HG03064 (cell line): Measurements from ENCODE around the gene HDGF.

Experiments
- ATAC-seq: cut with Tn5 transposase; IDR thresholded peaks from one replicate; pipeline ENCODE4 v1.9.1; 2021; ENCODE audit warnings: low read depth; ENCODE audit not compliant: unreplicated experiment

Gene HDGF

DNA sequence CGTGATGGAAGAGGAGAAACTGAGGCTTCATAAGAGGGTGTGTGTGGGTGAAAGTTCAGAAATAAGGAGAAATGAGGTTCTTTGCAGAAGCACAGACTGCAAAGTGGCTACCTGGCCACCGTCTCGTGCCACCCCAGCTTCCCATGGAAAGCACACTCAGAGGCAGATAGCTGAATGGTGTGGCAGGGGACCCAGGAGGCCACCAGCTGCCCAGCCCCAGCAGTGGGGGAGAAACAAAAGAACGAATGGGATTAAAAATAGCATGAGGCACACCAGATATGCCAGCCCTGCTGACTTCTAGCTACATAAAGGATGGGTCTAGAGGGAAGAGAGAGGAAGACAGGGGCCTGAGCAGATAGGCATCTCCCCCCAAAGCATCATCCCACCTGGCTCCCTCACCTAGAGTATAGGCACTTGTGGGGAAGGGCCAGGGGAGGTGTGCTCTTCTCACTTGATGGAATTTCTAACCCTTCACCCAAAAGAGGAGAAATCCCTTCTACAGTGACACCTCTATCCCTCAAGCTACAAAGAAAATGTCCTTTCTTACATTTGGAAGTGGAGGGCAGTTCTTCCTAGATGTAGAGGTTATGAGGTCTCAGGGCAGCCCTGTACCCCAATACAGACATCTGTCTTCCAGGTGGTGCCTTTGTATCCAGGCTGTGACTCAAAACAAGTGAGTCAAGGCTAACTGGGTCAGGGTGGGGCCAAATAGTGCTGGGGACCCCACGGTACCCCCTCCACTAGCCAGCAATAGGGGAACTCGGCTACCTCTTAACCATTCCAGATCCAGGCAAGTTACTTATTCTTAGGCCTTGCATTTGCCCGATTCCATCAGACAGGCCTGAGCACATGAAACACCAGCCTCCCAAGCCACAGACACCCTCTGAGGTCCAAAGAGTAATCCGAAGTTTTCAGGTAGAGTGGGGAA lies 3.5 kb downstream of the HDGF start:
- no peak for ATAC-seq

DNA sequence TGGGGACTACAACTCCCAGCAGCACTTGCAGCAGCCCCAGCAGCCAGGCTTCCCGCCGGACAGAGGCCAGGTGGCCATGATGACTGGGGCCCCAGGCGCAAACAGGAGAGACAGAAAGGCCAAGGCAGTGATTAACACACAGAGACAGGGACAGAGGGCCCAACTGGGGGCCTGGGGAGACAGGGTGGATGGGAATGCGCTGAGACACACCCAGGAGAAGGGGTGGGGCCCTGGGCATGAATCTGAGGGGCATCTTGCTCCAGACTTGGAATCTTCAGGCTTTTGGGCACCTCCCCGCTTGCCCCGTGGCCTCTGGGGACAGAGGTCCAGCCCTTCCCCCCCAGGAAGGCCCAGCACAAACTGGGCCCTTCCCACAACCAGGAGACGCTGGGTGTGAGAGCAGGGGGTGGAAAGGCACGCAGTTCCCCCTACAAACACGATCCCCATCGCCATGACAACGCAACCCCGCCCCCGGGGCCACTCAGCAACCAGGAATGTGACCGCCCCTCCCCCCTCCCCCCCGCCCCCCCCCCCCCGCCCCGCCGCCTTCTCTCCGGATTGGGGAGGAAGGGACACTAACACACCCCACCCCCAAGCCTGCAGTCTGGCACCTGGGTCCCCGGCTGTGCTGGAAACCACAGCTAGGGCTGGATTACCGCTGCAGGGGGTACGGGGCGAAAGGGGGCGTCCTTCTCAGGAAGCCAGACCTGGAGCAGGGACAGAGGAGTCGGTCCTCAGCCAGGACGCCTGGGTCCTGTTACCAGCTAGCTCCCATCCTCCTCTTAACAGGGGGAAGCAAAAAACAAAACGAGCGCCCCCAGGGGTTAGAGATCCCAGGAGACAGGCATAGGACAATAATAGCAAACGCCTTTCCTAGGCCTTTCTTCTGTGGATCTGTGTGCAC lies 4.5 kb downstream of the HDGF start:
- no peak for ATAC-seq

DNA sequence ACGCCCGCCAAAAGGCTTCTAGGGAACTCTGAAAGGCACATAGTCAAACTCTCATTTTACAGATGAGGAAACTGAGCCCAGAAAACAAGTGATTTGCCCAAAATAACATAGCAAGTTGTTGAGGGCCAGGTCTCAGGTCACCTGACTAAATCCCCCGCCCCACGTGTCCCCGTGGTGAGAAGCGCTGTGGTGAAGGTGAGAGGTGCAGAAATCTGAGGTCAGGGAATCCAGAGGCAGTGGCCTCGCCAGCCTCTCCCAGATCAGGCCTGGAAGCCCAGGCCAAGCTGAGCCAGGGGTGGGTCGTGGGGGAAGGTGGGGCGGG lies 5.1 kb downstream of the HDGF start:
- ATAC-seq = no peak

DNA sequence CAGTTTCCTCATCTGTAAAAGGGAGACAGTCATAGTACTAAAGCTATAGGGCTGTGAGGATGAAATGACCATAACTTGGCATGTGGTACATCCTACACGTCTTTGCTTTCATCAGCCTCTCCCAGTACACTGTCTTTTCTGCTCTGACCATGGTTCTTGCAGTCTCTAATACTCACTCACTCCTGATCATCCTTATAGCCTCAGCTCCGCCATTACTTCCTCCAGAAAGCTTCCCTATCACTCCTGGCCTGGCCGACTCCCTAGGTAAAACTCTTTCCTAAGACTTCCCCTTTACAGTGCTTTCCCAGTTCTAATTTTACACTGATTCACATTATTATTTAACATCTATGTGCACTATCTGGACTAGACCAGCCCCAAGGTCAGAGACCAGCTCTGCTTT lies 5.6 kb downstream of the HDGF start:
- no peak for ATAC-seq

DNA sequence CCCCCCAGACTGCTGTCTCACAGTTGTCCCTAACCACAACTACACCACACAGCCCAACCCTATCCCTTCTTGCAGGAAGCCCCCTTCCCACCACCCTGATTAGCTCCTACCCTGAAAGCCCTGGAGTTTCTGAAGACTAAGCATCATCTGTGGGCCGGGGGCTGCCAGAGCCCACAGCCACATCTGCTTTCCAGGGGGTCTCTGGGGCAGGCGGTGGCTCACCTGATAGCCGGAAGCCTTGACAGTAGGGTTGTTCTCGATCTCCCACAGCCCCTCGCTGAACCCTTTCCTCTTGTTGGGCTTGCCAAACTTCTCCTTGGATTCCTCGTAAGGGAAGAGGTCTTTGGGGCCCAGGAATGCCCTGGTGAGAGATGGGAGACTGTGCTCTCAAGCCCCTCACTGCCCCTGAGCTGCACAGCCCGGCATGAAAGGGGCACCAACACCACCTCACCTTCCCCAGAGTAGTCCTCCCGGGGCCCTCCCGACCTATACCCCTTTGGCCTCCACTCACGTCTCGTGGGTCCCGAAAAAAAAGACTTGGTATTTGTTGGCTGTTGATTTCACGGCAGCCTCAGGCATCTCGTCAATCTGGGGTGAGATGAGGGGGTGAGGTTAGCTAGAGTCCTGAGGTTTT lies 6.6 kb downstream of the HDGF start:
- ATAC-seq = no peak

DNA sequence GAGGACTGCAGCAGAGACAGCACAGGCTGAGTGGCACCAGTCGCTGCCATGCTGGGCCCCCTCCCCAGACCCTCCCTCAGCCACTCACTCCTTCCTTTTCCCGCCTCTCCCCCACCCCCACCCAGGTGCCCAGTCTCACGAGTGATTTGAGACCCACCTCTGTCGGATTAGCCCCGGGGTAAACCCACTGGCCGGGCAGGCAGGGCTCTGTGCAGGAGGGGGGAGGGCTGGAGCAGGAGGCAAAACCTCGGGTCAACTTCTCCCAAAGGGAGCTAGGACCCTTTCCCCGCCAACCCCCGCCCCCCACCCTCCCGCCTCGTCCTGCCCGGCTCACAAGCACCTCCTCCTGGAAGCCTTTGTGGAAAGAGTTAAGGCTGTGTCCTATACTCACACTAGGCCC lies 7.1 kb downstream of the HDGF start:
- ATAC-seq = no peak

DNA sequence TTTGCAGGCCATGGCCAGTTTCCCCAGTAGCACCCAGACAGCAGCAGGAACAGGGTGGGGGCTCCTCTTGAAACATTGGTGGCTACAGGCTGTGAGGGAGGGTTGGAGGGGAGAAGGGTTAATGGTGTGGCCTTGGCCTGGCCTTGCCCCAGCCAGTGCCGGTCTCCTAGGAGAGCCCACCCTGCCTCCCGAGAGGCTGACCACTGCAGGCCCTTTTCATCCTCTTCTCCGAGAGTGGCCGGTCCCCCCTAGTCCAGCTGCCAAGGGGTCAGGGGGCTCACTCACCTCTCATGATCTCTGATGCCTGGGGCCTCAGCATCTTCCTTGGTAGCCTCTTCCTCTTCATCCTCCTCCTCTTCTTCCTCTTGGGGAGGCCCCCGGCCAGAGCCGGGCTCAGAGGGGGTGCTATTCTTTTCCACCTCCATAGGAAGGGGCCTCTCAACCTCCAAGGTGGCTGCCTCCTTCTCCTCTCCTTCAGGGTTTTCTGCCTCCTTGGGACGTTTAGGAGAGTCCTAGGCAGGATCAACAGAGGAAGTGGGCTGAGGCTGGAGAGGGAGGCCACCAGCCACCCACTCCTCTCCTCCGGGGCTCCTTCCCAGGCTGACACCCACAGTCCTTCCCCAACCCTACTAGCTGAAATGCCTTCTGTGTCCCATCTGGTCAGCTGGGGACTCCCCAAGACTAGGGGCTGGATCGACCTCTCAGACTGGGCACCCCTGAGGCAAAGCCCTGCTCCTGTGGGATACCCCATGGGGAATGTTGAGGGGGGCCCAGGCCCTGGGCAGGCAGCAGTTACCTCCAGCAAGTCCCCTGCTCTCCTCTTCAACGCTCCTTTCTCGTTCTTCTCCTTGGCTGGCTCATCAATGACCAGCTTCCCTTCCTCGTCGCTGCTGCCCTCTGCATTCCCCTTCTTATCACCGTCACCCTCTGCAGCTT lies 7.8 kb downstream of the HDGF start:
- no peak for ATAC-seq

DNA sequence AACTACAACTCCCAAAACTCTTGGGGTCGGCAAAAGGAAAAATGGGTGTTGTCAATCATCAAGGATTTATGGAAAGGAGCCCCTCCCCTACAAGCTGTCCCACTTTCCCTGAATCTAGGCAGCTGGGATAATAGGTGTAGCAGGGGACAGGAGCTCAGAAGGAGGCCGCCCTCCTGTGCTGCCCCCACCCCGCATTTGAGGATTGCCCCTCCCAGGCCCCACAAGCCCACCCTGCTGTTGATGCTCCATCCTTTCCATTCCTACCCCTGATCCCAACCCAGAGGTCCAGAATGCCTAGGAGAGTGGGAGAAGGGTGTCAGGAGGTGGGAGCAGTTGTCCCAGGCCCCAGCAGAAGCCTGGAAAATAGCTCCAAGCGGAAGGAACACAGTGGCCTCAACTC lies 8.7 kb downstream of the HDGF start:
- no peak for ATAC-seq

DNA sequence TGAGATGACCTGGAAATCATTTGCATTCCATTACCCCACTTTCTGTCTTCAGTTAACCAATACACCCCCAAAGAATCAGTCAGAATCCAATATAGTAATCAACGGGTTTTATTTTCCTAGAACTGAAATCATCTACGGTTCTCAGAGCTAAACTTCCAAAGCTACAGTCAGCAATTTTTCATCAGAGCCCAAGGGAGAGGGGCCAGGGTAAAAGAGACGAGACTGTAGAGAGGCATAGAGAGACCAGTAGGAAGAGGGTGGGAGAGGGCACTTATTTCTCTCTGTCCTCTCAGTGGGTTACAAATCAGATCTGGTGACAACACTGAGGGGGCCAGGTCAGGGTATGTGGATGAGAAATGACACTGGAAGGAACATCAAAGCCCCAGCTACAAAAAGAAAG lies 9.5 kb downstream of the HDGF start:
- ATAC-seq = no peak

DNA sequence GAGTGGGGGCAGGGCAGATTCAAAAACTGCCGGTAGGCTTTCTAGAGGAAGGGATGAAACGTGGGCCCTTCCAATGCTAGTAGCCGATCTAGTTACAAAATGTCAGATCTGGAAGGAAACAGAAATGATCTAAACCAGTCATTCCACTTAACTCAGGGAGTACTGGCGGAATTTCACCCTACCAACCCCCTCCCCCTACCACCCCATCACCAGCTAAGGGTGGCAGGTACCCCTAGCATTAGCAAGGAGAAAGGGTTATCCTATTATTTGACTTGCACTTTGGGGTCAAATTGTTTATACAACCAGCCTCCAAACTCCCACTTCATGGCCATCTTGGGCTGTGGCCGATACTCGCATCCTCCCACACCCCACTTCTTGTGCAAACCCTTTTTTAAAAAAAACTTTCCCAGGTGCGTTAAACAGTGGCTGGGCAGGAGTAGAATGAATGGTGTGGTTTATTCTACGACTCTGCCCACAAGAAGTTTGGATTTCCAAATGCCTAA lies 9.9 kb downstream of the HDGF start:
- no peak for ATAC-seq

DNA sequence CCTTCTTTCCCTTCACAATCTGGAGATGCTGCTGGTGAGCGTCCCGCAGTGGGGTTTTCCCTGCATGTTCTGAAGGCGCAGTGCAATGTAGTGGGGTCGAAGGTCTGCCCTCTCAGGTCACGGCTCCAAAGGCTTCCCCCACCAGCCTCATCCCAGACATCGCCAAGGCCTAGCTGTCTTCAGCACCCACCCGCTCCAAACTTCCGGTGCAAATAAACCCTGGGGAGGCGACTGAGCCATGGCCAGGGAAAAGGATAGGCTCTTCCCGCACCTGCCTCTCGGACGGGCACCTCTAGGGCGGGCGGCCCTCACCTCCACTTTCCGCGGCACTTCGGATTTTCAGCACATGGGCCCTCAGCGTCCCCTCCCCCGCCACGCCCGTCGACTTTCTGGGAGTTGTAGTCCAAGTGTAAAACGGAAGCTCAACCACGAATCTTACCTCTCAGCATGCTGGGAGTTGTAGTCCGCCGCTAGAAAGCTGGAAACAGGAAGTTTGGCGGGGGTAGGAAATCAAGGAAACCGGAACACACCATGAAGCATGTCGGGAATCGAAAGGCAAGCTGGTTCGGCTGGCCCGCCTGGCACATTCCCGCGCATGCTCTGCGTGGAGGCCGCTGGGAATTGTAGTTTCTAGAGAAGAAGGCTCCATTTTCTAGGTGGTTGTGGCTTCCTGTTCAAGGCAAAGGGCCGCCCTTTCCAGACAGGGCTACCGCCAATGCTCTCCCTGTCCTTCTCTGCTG lies 10.6 kb downstream of the HDGF start, which contains the start of gene MRPL24:
Gene MRPL24 (minus strand): TSS at position 348 of the 740 bp plus-strand sequence. CDS start 2,384 bp downstream, outside the sequence.
- peak; percentile 76 for ATAC-seq

DNA sequence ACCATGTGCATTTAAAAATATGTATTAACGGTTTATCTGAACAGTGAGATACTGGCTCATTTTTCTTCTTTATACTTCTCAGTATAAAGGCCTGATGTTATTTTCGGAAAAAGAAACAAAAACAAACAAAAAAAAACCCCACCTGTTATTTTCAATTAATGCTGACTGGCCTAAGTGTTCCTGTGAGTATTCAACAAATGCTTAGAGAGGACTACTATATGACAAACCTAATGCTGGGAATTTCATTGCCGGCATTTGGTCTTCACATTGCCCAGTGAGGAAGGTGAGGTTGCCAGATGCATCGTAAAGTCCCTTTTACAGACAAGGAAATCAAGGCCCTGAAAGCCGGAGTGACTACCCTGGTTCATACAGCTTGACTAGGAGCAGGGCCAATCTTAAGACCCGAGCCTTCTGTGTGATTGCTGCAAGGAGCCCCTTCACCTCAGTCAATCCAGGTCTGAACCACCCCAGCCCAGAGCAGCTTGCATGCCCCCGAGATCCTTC lies 11.2 kb downstream of the HDGF start:
- ATAC-seq = no peak

DNA sequence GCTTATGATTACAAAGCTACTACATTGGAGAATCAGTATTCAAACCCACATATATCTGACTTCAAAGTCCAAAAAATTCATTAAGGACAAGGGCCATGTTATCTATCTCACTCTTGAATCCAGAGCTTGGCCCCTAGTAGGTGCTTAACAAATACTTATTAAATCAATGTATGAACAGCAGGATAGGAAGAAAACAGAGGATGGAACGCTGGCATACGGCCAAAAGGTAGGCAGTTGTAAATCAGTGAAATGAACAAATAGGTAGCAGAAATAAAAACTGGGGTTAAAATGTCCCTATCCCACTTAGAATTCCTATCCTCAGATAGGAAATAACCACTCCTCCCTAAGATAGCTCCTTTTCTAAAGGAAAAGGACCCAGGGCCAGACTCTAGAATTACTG lies 12.6 kb downstream of the HDGF start:
- ATAC-seq = no peak

DNA sequence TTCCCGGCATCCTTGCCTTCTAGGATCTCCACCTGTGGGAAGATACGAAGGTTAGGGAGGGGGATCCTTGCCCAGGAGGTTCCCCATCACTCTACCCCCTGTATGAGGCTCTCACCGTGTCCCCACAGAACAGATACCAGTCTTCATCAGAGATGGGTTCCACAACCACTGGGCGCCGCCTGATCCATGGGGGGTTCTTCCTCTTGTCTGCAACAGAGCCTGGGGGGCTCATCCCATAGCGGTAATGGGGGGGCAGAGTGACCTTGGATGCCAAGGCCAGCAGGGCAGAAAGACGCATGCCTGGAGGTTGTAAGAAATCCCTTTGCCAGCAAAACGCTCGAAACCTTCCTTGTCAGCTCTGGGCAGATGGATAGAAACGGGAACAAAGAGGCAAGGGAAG lies 13.1 kb downstream of the HDGF start:
- ATAC-seq = no peak

DNA sequence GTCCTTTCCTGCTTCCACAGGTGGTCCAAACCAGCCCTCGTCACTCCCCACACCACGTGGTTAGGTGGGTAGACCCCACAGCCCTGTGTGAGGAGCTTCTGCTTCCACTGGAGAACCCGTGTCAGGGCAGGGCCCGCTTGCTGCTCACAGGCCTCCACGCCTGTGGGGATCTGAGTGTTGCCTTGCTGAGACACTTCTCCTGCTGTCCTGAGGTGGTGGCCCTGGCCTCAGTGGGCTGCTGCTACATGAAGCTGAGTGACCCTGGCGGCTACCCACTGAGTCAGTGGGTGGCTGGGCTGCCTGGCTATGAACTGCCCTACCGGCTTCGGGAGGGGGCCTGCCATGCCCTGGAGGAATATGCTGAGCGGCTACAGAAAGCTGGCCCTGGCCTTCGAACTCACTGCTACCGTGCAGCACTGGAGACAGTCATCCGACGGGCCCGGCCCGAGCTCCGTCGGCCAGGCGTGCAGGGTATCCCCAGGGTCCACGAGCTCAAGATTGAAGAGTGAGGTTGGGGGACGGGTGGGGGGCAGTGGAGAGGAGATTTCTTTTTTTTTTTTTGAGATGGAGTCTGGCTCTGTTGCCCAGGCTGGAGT lies 17.4 kb downstream of the HDGF start:
- no peak for ATAC-seq

DNA sequence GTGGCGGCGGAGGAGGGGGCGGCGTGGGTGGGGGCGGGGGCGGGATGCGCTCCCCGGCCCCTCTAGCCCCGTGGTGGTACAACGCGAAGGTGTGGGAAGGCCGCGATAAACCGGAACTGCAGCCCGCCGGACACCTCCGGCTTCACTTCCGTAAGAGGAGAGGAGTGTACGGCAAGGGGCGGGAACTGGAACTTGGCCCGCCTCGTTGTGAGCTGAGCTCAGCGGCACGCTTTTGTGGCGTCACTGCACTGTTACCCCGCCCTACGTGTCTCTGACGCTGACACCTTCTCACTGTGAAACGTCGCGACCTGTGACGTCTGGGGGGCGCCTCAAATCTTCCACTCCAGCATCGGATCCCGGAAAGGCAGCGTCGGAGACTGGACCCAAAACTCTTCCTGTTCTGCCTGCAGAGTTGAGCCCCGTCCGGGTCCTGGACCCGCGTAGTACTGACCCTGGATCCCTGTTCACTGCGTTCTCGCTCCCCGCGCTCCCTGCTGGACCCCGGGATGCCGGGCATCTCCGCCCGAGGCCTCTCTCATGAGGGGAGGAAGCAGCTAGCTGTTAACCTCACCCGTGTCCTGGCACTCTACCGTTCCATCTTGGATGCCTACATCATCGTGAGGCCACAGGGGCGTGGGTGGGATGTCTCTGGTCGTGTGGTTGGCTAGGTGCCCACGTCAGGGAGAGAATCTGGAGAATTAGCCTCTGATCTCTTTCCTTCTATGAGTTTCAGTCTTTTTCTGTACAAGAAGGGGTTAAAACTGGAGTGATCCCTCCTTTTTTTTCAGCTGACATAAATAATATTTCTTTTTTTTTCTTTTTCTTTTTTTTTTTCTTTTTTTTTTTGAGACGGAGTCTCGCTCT lies 22.6 kb downstream of the HDGF start, which contains the start of gene ISG20L2:
Gene ISG20L2 (minus strand): TSS at position 168 of the 864 bp plus-strand sequence. CDS start 1,114 bp downstream, outside the sequence.
- ATAC-seq = peak; percentile 84

DNA sequence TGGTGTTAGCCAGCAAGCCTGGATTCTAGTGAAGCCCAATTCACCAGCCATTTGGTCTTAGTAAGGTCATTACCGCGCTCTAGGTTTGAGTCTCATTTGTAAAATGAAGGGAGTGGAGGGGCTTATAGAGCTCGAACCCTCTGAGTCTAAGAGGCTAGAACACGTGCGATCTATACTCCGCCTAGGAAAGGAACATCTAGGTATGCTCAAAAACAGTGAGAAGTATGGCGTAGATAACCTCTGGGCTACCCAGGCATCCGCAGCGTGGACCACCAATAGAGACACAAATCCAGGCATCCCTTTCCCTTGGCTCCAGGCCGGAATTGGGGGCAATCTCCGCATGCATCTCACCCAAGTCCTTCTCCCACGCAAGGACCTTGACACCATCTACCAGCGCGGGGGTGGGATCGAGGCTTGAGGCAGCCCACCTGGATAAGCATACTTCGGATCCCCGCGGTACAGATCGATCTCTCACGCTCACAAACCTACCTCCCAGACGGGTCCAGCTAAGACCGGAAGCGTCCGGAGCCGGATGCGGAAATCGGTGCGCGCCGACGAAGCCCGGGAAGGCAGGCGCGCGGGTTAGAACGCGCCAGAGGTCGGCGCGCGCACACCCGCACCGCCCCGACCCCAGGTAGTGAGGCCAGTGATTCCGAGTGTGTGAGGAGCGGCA lies 23.4 kb downstream of the HDGF start, which contains the start of gene METTL25B:
Gene METTL25B (plus strand): TSS at position 544 of the 673 bp plus-strand sequence. CDS start 636 bp downstream, outside the sequence.
- ATAC-seq = peak; percentile 44
